K562 (cell line): ENCODE data around the gene NKIRAS1. TPM values are rescaled to one million over a fixed set of nuclear protein-coding genes. Genes with fewer than 3 reads are reported as not detected.

Experiments used
- MGA ChIP-seq: fragments of 450-650 bp; IDR thresholded peaks from 2 replicates; pipeline ENCODE4 v1.6.1; 2016; ENCODE audit warnings: mild to moderate bottlenecking, moderate library complexity
- MITF ChIP-seq: IDR thresholded peaks from 2 replicates; pipeline ENCODE4 v1.6.1; 2014; ENCODE audit warnings: antibody characterized with exemption
- MTA3 ChIP-seq: fragments of 450-650 bp; formaldehyde crosslinking; IDR thresholded peaks from 2 replicates; pipeline ENCODE4 v1.6.1; 2017; ENCODE audit warnings: mild to moderate bottlenecking, borderline replicate concordance
- SMARCA4 ChIP-seq: fragments of 450-650 bp; IDR thresholded peaks from 2 replicates; pipeline ENCODE4 v1.6.1; 2016
- TCF3 ChIP-seq: sonication (generic); formaldehyde crosslinking; IDR thresholded peaks from 2 replicates; pipeline ENCODE4 v1.4.0; 2020; ENCODE audit warnings: mild to moderate bottlenecking, missing genetic modification reagents
- polyA plus RNA-seq, 8 experiments: library from polyadenylated mRNA; depleted of rRNA in 4 of 8; stranded (reverse) in 5 of 8; unstranded in 3 of 8; fragments of >200 nt; fragmentation: Nextera tagmentation in 2 of 8; fragmentation: Illumina TruSeq in 1 of 8; extraction: Ambion mirVana in 2 of 8; extraction: Trizol in 1 of 8; gene quantifications; 2 replicates each; pipeline versions ENCODE4 v1.2.1 to v1.2.3, GENCODE V29; 2011 to 2014; ENCODE audit warnings: inconsistent platforms in 1 of 8, missing spikeins in 1 of 8
- total RNA-seq, 7 experiments: library from RNA; depleted of rRNA in 6 of 7; stranded (reverse); fragments of >200 nt in 6 of 7; fragmentation: Illumina TruSeq in 2 of 7; extraction: Trizol in 2 of 7; gene quantifications; 2 replicates each; pipeline versions ENCODE4 v1.2.1 to v1.2.3, GENCODE V29; 2011 to 2021; ENCODE audit warnings: low replicate concordance in 1 of 7
- TF ChIP-seq, protein P1 (sequence below): fragments of 200-800 bp; sonication (Bioruptor generic); IDR thresholded peaks from 2 replicates; pipeline ENCODE4 v1.6.1; 2016; ENCODE audit warnings: missing genetic modification characterization, missing compliant biosample characterization

NKIRAS1 gene
- total and polyA plus RNA-seq, 9 of the 15 experiments (the other 6 are each of a cell fraction or from before 2014, with no cell fraction given) = 5.1 to 10.3 (median 6.3) TPM

- TF ChIP-seq, protein P1, sequence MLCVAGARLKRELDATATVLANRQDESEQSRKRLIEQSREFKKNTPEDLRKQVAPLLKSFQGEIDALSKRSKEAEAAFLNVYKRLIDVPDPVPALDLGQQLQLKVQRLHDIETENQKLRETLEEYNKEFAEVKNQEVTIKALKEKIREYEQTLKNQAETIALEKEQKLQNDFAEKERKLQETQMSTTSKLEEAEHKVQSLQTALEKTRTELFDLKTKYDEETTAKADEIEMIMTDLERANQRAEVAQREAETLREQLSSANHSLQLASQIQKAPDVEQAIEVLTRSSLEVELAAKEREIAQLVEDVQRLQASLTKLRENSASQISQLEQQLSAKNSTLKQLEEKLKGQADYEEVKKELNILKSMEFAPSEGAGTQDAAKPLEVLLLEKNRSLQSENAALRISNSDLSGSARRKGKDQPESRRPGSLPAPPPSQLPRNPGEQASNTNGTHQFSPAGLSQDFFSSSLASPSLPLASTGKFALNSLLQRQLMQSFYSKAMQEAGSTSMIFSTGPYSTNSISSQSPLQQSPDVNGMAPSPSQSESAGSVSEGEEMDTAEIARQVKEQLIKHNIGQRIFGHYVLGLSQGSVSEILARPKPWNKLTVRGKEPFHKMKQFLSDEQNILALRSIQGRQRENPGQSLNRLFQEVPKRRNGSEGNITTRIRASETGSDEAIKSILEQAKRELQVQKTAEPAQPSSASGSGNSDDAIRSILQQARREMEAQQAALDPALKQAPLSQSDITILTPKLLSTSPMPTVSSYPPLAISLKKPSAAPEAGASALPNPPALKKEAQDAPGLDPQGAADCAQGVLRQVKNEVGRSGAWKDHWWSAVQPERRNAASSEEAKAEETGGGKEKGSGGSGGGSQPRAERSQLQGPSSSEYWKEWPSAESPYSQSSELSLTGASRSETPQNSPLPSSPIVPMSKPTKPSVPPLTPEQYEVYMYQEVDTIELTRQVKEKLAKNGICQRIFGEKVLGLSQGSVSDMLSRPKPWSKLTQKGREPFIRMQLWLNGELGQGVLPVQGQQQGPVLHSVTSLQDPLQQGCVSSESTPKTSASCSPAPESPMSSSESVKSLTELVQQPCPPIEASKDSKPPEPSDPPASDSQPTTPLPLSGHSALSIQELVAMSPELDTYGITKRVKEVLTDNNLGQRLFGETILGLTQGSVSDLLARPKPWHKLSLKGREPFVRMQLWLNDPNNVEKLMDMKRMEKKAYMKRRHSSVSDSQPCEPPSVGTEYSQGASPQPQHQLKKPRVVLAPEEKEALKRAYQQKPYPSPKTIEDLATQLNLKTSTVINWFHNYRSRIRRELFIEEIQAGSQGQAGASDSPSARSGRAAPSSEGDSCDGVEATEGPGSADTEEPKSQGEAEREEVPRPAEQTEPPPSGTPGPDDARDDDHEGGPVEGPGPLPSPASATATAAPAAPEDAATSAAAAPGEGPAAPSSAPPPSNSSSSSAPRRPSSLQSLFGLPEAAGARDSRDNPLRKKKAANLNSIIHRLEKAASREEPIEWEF (CRISPR knock-in tag) = no peak
- TF ChIP-seq MGA = 0 out of 2 replicates have a peak, but pooled peaks have one; percentile 17
- TF ChIP-seq MITF = no peak
- TF ChIP-seq TCF3 (CRISPR knock-in tag) = peak; percentile 61
- 0 out of 2 replicates have a peak, but pooled peaks have one; percentile 39 for TF ChIP-seq MTA3
- TF ChIP-seq SMARCA4 = peak; percentile 26; the same call in 1 of the 2 replicates
Measured at GRCh38 chr3:23938688-23939087, 21.9 kb upstream of the NKIRAS1 start (continued).
